Measurements from ENCODE around the gene APLF.

GRCh38 chr2:68466778-68467076 is 658 bp upstream of the APLF start:
- TF ChIP-seq, protein P1, sequence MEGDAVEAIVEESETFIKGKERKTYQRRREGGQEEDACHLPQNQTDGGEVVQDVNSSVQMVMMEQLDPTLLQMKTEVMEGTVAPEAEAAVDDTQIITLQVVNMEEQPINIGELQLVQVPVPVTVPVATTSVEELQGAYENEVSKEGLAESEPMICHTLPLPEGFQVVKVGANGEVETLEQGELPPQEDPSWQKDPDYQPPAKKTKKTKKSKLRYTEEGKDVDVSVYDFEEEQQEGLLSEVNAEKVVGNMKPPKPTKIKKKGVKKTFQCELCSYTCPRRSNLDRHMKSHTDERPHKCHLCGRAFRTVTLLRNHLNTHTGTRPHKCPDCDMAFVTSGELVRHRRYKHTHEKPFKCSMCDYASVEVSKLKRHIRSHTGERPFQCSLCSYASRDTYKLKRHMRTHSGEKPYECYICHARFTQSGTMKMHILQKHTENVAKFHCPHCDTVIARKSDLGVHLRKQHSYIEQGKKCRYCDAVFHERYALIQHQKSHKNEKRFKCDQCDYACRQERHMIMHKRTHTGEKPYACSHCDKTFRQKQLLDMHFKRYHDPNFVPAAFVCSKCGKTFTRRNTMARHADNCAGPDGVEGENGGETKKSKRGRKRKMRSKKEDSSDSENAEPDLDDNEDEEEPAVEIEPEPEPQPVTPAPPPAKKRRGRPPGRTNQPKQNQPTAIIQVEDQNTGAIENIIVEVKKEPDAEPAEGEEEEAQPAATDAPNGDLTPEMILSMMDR (IDR thresholded peaks at IDR 0.05; ENCODE audit: control extremely low read depth in 1 of 3, insufficient read depth in 1 of 3, low read depth in 1 of 3, low read length in 3 of 3), result no peak
- TF ChIP-seq EZH2 (IDR thresholded peaks at IDR 0.05; ENCODE audit: low read depth, low read length, severe bottlenecking) (no peak), ASH2L (IDR thresholded peaks at IDR 0.05; ENCODE audit: low read length) (no peak), SP1 (IDR thresholded peaks at IDR 0.05; ENCODE audit: low read depth, low read length) (no peak), CHD1 (IDR thresholded peaks at IDR 0.05; ENCODE audit: low read depth, low read length) (no peak), POLR2A (IDR thresholded peaks at IDR 0.05; ENCODE audit: control extremely low read depth in 1 of 2, low read depth in 2 of 2, low read length in 2 of 2) (no peak), RXRA (IDR thresholded peaks at IDR 0.05; ENCODE audit: insufficient read depth, low read depth, low read length) (no peak), RBBP5 (IDR thresholded peaks at IDR 0.05; ENCODE audit: borderline replicate concordance, low read depth, low read length) (no peak), EGR1 (IDR thresholded peaks at IDR 0.05; ENCODE audit: borderline replicate concordance, low read depth, low read length) (no peak), TEAD4 (IDR thresholded peaks at IDR 0.05; ENCODE audit: low read depth, low read length) (no peak), TAF1 (IDR thresholded peaks at IDR 0.05; ENCODE audit: low read depth, low read length) (no peak), CREB1 (IDR thresholded peaks at IDR 0.05) (no peak), YY1 (IDR thresholded peaks at IDR 0.05; ENCODE audit: low read depth, low read length) (no peak), KDM5A (IDR thresholded peaks at IDR 0.05; ENCODE audit: low read length) (no peak)
